ENCODE data around the gene GABRG3.

DNA sequence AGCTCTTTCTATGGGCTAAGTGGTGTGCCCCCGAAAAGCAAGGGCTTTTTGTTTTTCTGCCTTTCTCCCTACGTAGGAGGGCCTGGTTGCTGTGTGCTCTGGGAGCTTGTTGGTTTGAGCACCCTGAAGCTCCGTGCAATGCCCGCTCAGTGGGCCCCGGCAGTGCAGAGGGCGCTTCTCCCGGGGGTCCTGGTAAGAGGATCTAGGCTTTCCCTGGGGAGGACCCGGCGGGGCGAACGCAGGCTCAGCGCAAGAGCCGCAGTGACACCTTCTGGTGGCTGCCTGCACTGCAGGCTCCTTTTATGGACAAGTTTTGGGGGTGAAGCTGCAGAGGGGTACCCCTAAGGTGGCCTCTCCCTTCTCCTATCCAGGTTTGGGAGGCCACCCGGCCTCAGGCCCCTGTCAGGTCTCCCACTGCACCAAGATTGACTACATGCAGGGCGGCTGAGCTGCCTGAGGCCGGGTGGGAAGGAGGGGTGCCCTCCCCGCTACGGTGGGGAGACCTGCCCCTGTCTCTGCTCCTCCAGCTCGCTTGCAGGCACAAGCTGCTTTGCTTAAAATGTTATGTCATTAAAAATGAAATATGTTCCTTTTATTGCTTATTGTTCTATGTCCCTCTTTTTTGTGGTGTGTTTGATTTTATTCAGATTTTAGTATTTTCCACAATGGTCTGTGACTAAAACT is 387.9 kb downstream of the GABRG3 start:
- TF ChIP-seq, protein P1, sequence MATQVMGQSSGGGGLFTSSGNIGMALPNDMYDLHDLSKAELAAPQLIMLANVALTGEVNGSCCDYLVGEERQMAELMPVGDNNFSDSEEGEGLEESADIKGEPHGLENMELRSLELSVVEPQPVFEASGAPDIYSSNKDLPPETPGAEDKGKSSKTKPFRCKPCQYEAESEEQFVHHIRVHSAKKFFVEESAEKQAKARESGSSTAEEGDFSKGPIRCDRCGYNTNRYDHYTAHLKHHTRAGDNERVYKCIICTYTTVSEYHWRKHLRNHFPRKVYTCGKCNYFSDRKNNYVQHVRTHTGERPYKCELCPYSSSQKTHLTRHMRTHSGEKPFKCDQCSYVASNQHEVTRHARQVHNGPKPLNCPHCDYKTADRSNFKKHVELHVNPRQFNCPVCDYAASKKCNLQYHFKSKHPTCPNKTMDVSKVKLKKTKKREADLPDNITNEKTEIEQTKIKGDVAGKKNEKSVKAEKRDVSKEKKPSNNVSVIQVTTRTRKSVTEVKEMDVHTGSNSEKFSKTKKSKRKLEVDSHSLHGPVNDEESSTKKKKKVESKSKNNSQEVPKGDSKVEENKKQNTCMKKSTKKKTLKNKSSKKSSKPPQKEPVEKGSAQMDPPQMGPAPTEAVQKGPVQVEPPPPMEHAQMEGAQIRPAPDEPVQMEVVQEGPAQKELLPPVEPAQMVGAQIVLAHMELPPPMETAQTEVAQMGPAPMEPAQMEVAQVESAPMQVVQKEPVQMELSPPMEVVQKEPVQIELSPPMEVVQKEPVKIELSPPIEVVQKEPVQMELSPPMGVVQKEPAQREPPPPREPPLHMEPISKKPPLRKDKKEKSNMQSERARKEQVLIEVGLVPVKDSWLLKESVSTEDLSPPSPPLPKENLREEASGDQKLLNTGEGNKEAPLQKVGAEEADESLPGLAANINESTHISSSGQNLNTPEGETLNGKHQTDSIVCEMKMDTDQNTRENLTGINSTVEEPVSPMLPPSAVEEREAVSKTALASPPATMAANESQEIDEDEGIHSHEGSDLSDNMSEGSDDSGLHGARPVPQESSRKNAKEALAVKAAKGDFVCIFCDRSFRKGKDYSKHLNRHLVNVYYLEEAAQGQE (IDR thresholded peaks at IDR 0.05; ENCODE audit: insufficient replicate concordance, low read depth) = no peak
- TF ChIP-seq, protein P2, sequence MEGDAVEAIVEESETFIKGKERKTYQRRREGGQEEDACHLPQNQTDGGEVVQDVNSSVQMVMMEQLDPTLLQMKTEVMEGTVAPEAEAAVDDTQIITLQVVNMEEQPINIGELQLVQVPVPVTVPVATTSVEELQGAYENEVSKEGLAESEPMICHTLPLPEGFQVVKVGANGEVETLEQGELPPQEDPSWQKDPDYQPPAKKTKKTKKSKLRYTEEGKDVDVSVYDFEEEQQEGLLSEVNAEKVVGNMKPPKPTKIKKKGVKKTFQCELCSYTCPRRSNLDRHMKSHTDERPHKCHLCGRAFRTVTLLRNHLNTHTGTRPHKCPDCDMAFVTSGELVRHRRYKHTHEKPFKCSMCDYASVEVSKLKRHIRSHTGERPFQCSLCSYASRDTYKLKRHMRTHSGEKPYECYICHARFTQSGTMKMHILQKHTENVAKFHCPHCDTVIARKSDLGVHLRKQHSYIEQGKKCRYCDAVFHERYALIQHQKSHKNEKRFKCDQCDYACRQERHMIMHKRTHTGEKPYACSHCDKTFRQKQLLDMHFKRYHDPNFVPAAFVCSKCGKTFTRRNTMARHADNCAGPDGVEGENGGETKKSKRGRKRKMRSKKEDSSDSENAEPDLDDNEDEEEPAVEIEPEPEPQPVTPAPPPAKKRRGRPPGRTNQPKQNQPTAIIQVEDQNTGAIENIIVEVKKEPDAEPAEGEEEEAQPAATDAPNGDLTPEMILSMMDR (IDR thresholded peaks at IDR 0.05; ENCODE audit: insufficient read depth, low read length) = peak; percentile 53
- TF ChIP-seq SPI1 (IDR thresholded peaks at IDR 0.05; ENCODE audit: borderline replicate concordance, low read depth) = no peak
- no peak for TF ChIP-seq POLR2AphosphoS5 (IDR thresholded peaks at IDR 0.05; ENCODE audit: low read depth)
- no peak for TF ChIP-seq GABPA (IDR thresholded peaks at IDR 0.05; ENCODE audit: low read depth)

Data from HL-60 (cell line).